HG02610 (cell line): ENCODE results near the gene MED13L.
"Not testable (repeated sequence)": the region's sequence is repeated elsewhere in the genome, so short reads cannot be mapped to it uniquely, and the experiment has no call there.

Source experiments
- ATAC-seq: cut with Tn5 transposase; IDR thresholded peaks from one replicate; pipeline ENCODE4 v1.9.1; 2021; ENCODE audit warnings: mild to moderate bottlenecking, moderate library complexity; ENCODE audit not compliant: unreplicated experiment

Gene MED13L

GRCh38 chr12:116136340-116136739 lies 141.2 kb downstream of the MED13L start:
- no peak for ATAC-seq

DNA sequence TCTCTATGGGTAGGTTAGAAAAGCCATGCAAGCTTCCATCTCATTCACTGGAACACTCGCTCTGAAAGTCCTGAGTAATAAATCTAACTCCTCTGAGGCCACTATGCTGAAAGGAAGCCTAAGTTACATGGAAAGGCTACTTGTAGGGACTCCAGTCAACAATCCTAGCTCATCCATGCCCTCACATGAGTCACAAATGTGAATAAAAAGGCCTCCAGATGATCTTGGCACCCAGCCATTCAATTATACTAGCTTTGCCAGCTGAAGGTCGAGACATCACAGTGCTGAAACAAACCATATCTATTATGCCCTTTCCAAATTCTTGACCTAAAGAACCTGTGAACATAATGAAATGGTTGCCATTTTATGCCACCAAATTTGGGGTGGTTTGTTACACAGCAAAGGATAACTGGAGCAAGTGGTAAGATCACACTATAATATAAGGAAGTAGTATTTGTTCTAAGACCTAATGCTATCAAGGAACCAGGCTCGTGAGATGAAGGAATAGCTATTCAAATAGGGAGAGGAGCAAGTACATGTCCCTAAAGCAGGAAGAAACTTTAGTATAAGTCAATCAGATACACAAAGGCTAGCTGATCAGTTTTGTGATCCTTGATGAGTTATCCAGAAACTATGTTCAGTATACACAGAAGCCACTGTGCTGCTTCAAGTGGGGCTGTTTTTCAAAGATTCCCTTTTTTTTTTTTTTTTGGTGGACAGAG lies 142.1 kb downstream of the MED13L start:
- ATAC-seq = no peak

GRCh38 chr12:116133636-116134214 lies 143.8 kb downstream of the MED13L start:
- ATAC-seq = no peak

DNA sequence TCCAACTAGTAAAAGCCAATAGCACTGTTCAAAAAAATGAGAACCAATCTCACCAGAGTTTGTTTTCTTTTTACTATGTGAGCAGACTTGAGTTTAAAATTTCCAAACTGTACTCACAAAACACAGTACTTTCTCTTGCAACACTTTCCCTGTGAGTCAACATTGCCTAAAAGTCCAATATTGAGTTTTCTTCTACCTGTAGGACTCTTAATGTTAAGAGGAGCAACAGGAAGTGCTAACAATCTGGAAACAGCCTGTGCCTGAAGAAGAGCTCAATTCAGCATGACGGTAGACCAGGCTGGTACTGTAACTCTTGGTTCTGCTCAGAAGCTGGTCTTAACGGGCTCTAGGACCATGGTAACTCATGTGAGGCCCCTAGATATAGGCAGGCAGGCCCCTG lies 144.3 kb downstream of the MED13L start:
- ATAC-seq = no peak

DNA sequence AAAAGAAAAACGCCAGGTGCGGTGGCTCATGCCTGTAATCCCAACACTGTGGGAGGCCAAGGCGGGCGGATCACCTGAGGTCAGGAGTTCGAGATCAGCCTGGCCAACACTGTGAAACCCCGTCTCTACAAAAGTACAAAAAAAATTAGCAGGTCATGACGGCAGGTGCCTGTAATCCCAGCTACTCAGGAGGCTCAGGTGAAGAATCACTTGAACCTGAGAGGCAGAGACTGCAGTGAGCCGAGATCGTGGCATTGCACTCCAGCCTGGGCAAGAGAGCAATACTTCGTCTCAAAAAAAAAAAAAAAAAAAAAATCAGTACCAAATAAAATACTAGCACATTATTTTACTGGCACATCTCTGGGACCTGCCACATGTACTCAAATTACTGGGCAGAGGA lies 145.5 kb downstream of the MED13L start:
- ATAC-seq = not testable (repeated sequence)

- ATAC-seq = no peak
Observed at GRCh38 chr12:116131176-116131575, 146.3 kb downstream of the MED13L start.

GRCh38 chr12:116130431-116130830 lies 147.1 kb downstream of the MED13L start:
- ATAC-seq = no peak

DNA sequence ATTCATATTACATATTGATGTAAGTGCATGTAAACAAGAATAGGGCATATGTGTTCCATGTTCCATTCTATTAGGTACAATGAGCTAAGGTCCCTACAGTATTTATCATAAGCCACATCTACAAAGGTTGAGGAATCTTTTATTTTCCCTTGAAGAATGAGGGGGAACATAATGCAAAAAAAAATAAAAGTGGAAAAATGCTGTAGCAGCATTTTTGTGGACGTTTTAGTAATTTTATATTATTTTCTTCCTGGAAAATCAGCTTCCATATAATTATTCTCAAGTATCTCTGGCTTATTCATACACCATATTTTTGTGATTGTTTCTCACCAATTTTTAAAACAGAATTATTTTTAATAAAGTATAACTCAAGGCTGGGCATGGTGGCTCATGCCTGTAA lies 148.7 kb downstream of the MED13L start:
- no peak for ATAC-seq

GRCh38 chr12:116127859-116128258 lies 149.6 kb downstream of the MED13L start:
- no peak for ATAC-seq

GRCh38 chr12:116126610-116127009 lies 150.9 kb downstream of the MED13L start:
- ATAC-seq = no peak

GRCh38 chr12:116125956-116126566 lies 151.4 kb downstream of the MED13L start:
- no peak for ATAC-seq

GRCh38 chr12:116125084-116125483 lies 152.4 kb downstream of the MED13L start:
- no peak for ATAC-seq

- ATAC-seq = no peak
Observed at GRCh38 chr12:116123451-116124258, 153.8 kb downstream of the MED13L start.

DNA sequence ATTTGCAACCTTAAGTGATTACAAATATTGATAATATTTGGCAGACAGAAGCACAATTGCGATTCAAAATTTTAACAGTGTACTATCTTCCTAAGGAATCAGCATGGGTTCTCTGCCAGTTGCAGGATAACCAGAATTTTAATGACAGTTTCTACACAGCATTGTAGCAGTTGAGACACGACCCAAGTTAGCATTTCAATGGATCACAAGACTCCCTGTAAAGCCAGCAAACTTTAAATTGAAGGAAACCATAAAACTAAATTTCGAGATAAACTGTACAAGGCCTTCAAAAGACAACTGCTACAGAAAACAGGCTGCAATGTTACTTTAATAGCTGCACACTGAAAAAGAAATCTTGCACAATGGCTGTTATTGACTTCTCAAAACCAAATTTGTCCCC lies 154.9 kb downstream of the MED13L start:
- no peak for ATAC-seq

DNA sequence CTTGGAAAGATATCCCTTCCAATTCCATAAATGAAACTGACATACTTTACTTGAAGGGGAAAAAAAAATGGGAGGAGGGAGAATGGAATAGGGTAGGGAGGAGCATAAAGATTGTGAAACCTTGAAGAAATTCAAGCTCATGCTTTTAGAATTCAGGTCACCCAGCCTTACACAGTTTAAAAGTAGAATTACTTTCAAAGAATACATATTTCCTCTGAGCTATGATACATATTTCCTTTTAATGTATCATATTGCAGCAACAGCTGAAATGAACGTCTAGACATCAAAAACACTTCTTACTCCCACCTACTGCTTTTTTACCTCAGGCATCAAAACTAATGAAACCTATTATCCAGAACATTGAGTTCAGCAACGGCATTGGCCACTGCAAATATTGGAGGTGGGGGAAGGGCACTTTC lies 156.0 kb downstream of the MED13L start:
- ATAC-seq = no peak

DNA sequence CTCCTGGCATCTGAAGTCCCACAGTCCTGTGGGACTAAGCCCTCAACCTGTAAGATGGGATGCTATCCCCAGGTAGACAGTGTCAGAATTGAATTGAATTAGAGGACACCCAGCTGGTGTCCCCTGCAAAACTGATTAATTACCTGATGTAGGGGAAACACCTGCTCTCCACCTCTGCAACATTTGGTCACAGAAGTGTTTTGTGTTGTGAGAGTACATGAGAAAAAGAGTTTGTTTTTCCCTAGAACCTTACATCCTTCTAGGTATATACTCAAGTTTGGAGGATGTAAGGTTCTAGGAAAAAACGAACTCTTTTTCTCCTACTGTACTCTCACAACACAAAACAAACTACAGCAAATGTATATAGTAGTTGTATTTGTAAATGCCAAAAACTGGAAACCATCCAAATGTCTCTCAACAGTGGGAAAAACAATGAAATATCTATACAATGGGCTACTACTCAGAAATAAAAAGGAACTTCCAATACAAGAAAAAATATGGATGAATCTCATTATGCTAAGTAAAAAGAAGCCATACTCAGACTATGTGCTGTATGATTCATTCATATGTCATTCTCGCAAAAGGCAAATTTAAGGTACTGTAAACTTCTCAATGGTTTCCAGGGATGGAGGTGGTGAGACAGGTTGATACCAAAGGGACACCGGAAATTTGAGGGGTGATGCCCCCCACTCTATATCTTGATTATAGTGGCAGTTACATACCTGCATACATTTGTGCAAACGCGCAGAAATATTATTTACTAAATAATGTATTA lies 160.7 kb downstream of the MED13L start:
- no peak for ATAC-seq

- no peak for ATAC-seq
Observed at GRCh38 chr12:116113398-116114130, 163.9 kb downstream of the MED13L start.

DNA sequence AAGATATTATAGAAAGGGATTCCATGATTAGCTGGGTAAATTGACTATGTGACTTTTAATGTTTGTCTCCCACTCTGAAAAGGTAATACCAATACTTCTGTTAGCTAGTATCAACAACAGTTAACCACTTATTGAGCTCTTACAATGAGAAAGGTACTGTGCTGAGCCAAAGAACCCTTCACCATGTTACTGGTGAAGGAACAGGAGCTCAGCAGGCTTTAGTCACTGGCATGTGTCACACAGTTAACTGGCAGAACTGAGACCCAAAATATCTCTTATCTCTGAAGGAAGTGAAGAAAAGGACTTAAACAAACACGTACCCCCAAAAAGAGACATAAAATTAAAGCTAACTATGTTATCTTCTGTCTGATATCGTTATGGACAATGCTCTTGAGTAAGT lies 170.6 kb downstream of the MED13L start:
- no peak for ATAC-seq

- no peak for ATAC-seq
Observed at GRCh38 chr12:116104167-116104767, 173.2 kb downstream of the MED13L start.

DNA sequence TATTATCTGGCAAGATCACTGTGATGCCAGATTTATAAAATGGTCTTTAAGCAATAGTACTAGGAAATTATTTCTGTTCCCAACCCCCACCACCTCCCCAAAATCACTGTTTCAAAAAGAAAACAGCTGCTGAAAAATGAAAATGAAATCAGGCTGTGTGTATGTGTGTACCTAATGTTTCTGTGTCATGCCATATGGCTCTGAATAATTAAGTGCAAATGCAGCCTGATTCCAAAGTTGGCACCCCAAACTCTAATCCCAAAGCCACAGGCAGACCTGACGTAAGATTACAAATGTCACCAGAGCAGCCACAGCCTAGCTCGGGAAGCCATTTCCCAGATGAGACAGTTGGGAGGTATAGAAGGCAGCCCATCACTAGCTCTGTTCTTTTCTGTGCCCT lies 175.5 kb downstream of the MED13L start:
- no peak for ATAC-seq
